HG02840 (cell line): Measurements from ENCODE around the gene CYP4A22.
"Not testable (repeated sequence)": the region's sequence is repeated elsewhere in the genome, so short reads cannot be mapped to it uniquely, and the experiment has no call there.

Experiments used
- ATAC-seq: cut with Tn5 transposase; IDR thresholded peaks from one replicate; pipeline ENCODE4 v1.9.1; 2021; ENCODE audit warnings: mild to moderate bottlenecking, moderate library complexity, moderate number of reproducible peaks; ENCODE audit not compliant: unreplicated experiment, low FRiP score

Gene CYP4A22

DNA sequence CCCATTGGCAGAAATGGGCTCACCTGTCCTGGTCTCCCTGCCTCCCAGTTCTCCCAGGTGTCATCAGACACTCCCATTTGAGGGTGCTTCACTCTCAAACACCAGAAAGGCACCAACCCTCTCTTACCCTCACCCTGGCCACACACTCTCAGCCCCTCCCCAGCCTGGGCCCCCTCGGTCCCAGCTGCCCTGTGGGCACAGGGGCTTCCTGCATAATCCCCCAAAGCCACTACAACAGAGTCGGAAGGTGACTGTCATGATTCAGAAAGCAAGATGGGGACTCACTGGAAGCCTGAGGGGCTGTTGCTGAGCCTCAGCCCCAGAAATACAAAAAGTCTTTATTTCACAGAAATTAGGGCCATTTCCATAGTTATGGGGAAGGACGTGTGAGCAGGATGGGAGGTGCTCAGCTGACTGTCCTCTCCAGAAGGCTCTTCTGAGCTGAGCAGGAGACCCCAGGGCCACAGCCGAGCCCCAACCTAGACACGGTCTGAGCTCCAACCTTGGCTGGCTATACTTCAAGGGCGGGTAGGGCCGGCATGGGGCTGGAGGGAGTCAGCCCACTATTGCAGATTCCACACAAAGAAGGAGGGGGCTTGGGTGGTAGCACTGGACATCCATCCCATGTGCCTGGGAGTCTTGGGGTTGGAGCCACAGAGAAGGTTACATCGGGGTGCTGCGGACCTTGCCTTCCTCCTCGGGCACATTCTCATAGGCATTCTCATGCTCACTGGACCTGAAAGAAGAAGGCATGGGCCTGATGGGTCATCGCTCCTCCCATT lies 46.3 kb downstream of the CYP4A22 start:
- ATAC-seq, result no peak

DNA sequence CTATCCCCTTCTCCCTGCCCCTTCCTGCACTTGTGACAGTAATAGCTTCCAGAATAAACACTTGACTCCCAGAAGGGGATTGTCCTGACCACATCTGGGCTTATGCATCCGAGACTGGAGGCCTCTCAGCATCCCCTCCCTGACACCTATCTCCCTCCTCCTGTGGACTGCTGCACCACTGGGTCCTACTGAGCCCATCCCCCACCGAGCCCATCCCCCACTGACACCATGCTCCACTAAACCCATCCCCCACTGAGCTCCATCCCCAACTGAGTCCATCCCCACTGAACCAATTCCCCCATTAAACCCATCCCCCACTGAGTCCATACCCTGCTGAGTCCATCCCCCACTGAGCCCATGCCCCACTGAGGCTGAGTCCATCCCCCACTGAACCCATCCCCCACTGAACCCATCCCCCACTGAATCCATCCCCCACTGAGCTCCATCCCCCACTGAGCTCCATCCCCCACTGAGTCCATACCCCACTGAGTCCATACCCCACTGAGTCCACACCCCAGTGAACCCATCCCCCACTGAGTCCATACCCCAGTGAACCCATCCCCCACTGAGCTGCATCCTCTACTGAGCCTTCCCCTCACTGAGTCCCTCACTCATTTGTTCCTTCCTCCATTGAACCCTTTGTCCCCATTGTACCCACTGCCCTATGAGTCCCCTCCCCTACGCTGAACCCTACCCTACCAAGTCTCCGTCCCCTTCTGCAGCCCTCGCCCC lies 47.0 kb downstream of the CYP4A22 start:
- ATAC-seq, result no peak

DNA sequence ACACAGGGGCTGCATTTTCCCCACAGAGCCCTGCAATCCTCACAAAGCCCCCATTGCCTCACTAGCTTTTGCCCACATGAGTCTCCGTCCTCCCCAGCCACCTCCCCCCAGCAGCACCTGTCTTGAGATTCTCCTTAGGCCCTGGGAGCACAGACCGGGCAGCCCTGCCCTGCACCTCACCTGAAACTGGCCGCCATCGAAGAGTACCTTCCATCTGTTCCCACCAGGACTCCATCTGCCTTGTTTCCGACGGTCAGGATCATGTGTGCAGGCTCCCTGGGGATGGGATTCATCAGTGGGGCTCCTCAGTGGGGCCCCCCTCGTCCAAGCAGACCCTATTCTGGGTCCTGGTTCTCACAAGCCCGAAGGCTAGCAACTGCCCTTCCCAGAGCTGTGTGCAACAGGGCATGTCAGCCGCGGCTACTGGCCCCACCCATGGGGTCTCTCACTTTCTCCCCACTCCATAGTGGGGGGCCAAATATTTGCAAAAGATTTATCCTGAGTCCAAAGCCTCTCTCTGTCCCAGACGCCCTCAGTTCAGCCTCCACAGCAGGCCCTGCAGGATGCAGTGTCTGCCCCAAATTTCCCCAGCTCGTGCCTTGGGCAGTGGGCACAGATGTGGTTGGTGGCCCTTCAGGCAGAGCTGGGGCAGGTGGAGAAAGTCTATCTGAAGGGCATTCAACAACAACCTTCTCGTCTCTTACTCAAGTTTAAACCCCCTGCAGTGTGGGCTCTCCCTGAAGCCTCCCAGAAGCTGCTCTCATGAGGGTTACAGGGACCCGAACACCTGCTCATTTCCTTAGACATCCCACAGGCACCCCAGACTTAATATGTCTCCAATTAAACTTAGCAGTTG lies 47.8 kb downstream of the CYP4A22 start:
- no peak for ATAC-seq

DNA sequence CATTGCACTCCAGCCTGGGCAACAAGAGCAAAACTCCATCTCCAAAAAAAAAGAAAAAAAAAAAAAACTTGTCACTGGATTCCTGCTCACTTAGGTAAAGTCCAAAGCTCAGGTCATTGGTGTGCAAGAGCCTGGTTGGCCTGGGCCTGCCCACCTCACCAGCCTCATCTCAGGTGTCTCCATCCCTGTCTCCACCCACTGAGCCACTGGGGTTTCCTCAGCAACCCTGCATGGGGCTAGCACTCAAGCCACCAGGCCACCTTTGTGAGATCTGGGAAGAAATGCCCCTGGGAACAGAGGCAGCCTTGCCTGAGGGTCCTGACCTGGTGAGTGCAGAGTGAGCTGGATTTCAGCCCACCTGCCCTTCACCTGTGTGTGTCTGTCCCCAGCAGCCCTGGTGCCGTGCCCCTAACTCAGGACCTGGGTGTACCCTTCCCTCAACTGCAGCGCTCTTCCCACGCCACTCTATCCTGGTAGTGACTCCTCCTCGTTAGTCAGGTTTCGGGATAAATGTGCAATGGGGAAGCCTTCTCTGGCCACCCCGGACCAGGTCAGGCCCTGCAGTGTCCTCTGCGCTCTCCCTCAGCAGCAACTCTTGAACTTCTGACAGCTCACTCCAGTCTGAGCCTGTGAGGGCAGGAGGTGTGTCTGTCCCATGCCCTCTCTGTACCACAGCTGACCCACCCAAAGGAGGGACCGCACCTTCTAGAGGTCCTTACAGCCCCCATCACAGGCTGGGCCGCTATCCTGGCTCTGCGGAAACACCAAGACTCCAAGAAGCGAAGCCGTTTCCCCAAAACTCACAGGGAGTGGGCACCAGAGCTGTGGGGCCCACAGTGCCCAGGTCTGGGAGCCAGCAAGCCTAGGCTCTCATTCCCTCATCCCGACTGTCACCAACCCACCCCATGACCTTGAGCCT lies 49.3 kb downstream of the CYP4A22 start:
- no peak for ATAC-seq

DNA sequence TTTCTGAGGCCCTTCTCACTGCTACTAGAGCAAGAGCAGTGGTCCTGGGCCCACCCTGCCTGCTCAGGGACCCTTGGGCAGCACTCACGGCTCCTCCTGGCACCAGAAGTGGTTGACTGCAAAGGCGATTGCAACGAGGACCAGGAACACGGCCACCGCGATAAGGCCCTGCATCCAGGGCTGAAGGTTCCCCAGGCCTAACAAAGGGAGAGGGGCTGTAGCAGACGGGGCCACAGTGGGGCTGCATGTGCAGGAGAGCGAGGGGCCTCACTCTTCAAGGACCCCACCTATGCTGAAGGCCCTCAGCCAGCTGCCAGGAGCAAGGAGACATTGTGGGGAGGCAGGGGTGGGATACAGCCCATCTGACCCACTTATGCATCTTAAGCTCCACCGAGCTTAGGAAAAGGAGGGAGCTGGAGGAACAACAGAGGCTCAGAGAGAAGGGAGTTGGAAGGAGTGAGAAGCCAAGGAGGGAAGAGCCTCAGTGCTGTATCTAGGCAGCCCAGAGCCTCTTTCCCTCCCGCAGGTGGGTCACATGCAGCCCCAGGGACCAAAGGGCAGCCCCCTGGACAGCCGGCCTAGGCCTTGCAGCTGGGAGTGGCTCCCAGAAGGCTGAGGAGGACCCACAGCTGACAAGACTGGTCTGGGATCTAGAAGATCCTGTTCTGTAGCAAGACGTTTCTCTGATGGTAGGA lies 50.1 kb downstream of the CYP4A22 start:
- ATAC-seq, result no peak

DNA sequence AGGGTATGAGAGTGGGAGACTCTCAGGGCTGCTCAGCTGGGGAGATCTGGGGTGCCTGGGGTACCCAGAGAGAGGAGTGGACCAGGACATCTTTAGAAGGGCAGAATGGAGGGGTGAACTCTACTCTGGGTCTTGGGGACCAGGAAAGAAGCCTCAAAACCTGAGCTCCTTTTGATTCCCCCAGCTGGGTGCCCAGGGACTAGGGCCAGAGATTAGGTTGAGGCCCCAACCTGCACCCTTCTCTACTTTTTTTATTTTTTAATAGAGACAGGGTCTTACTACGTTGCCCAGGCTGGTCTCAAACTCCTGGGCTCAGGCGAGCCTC lies 50.6 kb downstream of the CYP4A22 start:
- ATAC-seq, result no peak

DNA sequence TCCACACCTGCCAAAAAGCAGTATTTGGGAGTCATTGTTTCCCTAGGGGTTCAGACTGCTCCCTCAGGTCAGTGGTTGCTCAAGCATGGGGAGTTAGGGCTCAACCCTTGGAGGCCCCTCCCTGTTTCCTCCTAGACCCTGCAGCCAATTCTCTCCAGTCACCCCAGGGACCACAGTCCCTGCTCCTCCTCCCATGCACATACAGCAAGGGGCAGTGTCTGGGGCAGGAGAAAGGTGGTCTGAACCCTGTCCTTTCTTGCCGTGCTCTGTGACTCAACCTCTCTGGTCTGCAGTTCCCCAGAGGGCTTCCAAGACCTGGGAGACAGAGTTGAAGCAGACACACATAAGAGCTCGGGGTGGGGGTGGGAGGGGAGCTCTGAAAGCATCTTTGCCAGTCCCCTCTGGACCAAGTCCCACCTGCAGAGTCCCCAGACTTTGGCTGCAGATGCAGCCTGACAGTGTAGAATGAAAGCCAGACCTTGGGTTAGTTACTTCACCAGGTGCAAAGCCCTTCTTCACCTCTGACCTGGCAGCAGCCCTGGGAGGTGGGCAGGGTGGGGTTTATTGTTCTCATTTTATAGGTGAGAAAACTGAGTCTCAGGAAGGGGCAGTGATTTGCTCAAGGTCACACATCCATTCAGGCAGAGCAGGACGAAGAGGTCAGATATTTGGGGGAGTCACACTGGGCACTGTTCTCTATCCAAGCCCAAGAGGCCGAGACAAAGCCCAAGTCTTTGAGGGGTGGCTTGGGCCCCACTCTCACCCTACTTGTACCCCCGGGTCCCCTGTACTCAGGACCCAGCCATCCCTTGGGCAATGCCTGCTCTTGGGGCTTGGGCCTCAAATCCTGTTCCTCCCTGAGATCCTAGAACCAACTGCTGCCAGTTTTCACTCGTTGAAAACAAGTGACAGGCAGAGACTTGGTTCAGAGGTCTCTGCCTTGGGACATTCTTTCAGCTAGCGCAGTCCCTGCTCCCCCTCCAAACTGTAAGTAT lies 51.8 kb downstream of the CYP4A22 start:
- no peak for ATAC-seq

DNA sequence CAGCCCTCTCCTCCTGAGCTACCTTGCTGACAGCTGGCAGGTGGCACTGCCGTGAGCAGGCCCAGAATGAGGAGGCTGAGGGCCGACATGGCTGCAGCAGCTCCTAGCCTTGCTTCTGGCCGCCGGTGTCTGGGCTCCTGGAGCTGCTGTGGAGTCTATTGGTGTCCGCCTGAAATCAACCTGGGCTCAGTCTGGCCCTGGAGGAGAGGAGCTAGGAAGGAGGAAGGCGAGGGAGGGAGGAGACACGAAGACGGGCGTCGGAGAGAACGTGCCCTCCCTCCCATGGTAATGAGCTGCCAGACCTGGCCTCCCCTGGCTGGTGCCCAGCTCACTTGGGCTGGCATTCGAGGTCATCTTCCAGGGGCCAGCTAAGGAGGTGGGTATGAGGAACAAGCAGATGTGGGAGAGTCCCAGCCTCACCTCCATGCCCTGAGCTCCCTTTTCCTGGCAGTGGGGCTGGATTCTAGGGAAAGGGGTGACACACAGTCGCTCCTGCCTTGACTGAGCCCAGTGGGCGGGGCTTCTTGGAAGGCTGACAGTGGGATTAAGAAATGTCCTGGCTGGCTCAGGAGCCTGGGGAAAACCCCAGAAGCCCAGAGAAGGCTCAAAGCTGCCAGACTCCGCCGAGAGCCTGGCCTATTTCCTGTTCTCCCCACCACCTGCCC lies 52.7 kb downstream of the CYP4A22 start, which contains the start of gene PDZK1IP1:
Gene PDZK1IP1 (minus strand): TSS at position 193 of the 665 bp plus-strand sequence. CDS start 104 bp downstream, at position 89.
- no peak for ATAC-seq

DNA sequence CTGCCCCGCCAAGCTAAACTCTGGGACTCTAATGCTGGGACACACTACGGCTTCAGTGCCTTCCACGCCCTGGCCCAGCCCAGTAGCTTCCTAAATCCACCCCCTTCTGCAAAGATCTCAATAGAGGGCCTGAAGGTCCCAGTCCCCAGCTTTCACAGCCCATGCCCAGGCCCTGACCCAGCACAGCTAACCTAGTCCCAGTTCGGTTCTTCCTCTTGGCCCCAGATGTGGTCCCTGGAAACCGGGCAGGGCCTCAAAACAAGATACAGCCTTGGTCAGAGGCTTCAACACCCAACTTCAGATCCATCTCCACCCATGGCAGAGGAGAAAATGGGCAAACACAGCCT lies 53.2 kb downstream of the CYP4A22 start:
- no peak for ATAC-seq

DNA sequence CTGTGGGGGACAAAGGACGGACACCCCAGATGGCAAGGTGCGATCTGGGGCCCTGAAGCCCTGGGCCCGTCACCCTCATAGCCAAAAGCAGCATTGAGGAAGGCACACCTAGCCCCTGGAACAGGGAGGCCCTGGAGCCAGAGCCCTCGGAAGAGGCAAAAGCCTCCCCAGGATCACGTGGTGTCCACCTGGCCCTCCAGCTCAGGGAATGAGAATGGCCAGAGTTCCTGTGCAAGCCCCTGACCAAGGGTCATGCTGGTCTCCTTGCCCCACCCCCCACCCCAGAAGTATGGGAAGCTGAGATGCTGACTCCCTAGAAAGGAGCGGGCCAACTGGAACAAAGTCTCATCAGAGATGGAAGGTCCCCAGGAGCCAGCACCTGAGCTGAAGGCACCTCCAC lies 53.6 kb downstream of the CYP4A22 start:
- no peak for ATAC-seq

DNA sequence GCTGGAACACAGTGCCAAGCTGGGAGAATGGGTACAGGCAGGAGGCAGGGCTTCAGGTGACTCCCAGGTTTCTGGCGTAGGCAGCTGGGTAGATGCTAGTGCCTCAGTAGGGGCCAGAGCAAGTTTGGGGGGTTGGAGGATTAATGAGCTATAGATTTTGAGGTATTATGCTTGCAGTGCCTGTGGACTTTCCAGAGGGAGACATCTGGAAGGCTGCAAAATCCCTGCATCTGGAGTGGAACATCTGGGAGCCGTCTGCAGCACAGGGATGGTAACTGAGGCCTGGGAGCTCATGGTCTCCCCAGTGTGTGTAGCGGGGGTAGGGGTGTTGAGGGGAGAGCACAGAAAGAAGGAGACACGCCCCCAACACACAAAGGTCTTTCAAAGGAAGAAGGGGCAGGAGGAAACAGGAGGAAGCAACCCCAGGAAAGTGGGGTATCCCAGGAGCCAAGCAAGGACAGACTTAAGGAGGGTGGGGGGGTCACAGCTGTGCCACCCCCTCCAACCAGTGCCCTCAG lies 54.8 kb downstream of the CYP4A22 start:
- ATAC-seq, result no peak

DNA sequence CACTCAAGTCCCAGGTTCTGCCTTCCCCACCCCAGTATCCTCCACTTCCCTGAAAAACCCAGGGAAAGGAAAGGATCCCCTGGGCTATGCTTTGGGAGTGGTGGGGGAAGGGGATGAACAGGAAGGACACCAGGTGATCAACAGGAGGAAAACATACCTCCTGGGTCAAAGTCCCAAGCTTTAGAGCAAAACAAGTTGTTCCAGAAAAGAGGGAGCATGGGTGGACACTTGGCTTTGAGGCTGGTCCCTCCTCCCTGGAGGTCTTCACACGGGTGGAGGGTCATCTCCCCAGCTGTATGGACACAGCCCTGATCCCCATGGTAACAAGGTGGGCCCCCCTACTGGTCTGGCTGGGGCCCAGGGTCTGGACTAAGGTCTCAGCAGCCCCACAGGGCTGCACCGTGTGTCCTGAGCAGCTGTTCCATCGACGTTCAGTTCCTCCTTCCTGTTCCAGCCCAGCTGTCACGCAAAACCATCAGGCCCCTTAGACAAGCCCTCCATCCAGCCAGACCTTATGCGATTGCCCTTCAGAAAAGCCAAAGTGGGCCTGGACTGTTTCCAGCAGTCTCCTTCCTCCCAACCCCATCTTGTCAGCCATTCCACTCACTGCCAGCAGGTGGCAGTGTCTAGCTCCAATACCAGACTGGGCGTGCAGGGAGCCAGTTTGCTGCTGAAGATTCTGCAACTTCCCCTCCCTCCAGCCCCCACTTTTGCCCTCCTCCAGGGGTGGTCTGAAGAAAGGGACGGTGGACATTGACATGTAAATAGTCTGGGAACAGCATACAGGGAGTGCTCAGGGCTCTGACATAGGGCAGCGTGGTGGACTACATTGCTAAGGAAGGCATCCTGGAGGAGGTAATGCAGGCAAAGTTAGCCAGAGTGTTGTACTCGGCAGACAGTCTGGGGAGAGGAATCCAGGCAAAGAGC lies 55.5 kb downstream of the CYP4A22 start:
- no peak for ATAC-seq

DNA sequence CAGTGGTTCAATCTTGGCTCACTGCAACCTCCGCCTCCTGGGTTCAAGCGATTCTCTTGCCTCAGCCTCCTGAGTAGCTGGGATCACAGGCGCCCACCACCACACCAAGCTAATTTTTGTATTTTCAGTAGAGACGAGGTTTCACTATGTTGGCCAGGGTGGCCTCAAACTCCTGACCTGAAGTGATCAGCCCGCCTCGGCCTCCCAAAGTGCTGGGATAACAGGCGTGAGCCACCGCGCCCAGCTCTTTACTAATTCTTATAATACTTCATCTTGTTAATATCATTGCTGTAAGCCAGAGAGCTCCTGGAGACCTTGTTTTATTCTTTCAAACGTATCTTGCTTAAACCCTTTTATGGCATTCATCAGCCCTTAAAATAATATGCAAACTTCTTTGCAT lies 56.3 kb downstream of the CYP4A22 start:
- ATAC-seq, result not testable (repeated sequence)

DNA sequence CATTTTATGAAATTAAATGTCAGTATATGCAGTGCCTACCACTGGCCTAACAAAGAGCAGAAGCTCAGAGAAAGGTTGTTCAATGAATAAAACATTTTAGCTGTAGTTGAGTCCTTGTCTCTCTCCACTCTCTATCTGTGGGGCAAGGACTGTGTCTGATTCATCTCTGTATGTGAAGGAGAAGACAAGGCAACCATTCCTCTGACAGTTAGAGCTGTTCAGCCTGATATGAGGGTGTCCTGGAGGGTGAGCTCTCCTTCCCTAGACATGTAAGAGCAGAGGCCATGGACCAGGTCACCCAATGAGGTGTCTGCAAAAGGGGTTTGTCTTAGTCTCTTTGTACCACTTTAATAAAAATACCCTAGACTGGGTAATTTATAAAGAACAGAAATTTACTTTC lies 57.1 kb downstream of the CYP4A22 start:
- no peak for ATAC-seq

DNA sequence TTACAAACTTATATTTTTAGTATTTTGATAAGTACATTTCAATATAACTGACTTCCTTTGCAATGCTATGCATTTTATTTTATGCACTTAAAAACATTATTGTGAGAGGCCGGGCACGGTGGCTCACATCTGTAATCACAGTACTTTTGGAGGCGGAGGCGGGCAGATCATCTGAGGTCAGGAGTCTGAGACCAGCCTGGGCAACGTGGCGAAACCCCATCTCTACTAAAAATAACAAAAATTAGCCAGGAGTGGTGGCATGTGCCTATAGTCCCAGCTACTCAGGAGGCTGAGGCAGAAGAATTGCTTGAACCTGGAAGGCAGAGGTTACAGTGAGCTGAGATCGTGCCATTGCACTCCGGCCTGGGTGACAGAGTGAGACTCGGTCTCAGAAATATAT lies 58.7 kb downstream of the CYP4A22 start:
- not testable (repeated sequence) for ATAC-seq

DNA sequence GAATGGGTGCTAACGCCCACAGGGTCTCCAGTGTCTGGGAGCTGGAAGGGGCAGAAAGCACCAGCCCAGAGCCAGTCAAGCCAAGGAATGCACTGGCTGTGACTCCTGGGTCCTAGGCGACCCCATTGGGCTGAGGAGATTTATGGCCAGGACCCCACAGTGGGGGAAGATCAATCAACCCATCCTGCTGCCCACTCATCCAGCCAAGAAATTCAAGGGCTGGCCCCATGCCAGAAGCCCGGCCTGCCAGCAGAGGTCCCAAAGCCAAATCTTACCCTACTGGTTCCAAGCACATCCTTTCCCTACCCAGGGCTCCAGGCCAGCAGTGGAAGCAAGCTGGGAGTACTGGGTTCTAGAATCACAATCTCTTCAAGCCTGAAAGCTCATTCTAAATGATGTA lies 59.4 kb downstream of the CYP4A22 start:
- ATAC-seq, result no peak

DNA sequence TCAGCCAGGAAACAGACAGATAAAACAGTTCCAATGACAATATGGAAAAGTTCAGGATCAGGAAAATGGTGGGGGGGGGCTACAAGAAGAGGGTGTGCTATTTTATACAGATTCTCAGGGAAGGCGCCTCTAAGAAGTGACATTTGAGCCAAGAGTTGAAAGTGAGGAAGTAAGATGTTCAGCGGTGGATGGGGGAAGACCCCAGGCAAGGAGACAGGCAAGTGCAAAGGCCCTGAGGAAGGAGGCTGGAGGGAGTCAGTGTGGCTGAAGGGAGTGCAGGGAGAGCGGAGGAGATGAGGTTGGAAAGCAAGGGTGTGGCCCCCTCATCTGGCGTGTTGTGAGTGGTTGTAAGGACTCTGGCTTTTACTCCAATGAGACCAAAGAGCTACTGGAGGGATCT lies 61.0 kb downstream of the CYP4A22 start:
- no peak for ATAC-seq
